Peyer's patch (tissue), 4 donors: Measurements from ENCODE around the gene OBSCN. TPM values are rescaled to one million over a fixed set of nuclear protein-coding genes. Genes with fewer than 3 reads are reported as not detected.
A peak's percentile ranks its signal among the peaks of the same experiment; 100 is the strongest.
"Not testable (repeated sequence)": the region's sequence is repeated elsewhere in the genome, so short reads cannot be mapped to it uniquely, and the experiment has no call there.

Source experiments
- DNase-seq, 3 donors: peaks; one replicate each; pipeline ENCODE4 v3.0.0-alpha.2; 2017 to 2019
- H3K27ac ChIP-seq, 4 donors: fragments of 200-600 bp; sonication (generic); one replicate each; pipeline ENCODE4 v1.5.1; 2016 to 2019
- H3K27me3 ChIP-seq, 2 donors: fragments of 200-600 bp; sonication (generic); one replicate each; pipeline ENCODE4 v1.5.1; 2019
- H3K36me3 ChIP-seq, 3 donors: fragments of 200-600 bp; sonication (generic); one replicate each; pipeline ENCODE4 v1.5.1; 2016 to 2019
- H3K4me1 ChIP-seq, 4 donors: fragments of 200-600 bp; sonication (generic); one replicate each; pipeline ENCODE4 v1.5.1; 2016 to 2019
- H3K4me3 ChIP-seq, 4 donors: fragments of 200-600 bp; sonication (generic); 1 replicate in 3 of 4; 2 replicates in 1 of 4; pipeline ENCODE4 v1.5.1; 2016 to 2019; ENCODE audit warnings: mild to moderate bottlenecking in 1 of 4
- H3K9me3 ChIP-seq, 4 donors: fragments of 200-600 bp; sonication (generic); one replicate each; pipeline ENCODE4 v1.5.1; 2016 to 2019; ENCODE audit warnings: mild to moderate bottlenecking in 1 of 4
- POLR2A ChIP-seq, 2 donors: fragments of 450-650 bp; IDR thresholded peaks; one replicate each; pipeline ENCODE4 v1.5.1; 2017; ENCODE audit warnings: antibody characterized with exemption in 2 of 2, mild to moderate bottlenecking in 2 of 2, moderate library complexity in 2 of 2
- total RNA-seq, 4 donors: library from RNA; depleted of rRNA; stranded (reverse); fragments of >200 nt; gene quantifications; one replicate each; pipeline ENCODE4 v1.1.0, GENCODE V29; 2016
- TF ChIP-seq, protein P1 (sequence below), 6 experiments: fragments of 450-650 bp in 4 of 6; fragments of 200-600 bp in 2 of 6; sonication (generic) in 1 of 6; IDR thresholded peaks; one replicate each; pipeline ENCODE4 v1.5.1; 2017 to 2019; ENCODE audit warnings: antibody characterized with exemption in 6 of 6, mild to moderate bottlenecking in 3 of 6, moderate library complexity in 1 of 6

OBSCN gene
- total RNA-seq, 4 donors from 2014 or later: 5.8 to 136 (median 34.4) TPM

DNA sequence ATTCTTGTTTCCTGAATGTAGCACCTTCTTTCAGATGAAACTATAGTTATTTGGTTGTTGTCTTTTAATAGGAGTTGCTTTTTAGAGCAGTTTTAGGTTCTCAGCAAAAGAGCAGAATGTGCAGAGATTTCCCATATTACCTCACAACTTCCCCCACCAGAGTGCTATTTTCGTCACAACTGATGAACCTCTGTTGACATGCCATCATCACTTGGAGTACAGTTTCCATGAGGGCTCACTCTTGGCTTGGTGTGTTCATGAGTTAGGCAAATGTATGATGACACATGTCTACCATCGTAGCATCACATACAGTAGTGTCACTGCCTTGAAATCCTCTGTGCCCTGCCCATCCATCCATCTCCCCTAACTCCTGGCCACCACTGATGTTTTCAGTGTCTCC, 38.5 kb upstream of the OBSCN start:
- Histone ChIP-seq H3K4me3 (no peak overlapping the region), H3K9me3 (no peaks in the 10 kb centered on the region), H3K27me3 (no peaks in the 10 kb centered on the region), H3K27ac (no peak overlapping the region), H3K36me3 (no peaks in the 10 kb centered on the region), H3K4me1 (peaks cover 0 to 17% (median 3%) of the 10 kb centered on the region in 4 donors)
- TF ChIP-seq, protein P1, sequence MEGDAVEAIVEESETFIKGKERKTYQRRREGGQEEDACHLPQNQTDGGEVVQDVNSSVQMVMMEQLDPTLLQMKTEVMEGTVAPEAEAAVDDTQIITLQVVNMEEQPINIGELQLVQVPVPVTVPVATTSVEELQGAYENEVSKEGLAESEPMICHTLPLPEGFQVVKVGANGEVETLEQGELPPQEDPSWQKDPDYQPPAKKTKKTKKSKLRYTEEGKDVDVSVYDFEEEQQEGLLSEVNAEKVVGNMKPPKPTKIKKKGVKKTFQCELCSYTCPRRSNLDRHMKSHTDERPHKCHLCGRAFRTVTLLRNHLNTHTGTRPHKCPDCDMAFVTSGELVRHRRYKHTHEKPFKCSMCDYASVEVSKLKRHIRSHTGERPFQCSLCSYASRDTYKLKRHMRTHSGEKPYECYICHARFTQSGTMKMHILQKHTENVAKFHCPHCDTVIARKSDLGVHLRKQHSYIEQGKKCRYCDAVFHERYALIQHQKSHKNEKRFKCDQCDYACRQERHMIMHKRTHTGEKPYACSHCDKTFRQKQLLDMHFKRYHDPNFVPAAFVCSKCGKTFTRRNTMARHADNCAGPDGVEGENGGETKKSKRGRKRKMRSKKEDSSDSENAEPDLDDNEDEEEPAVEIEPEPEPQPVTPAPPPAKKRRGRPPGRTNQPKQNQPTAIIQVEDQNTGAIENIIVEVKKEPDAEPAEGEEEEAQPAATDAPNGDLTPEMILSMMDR (IDR thresholded peaks at IDR 0.05): no peak
- no peak for TF ChIP-seq POLR2A (IDR thresholded peaks at IDR 0.05)
- DNase-seq: no peak

DNA sequence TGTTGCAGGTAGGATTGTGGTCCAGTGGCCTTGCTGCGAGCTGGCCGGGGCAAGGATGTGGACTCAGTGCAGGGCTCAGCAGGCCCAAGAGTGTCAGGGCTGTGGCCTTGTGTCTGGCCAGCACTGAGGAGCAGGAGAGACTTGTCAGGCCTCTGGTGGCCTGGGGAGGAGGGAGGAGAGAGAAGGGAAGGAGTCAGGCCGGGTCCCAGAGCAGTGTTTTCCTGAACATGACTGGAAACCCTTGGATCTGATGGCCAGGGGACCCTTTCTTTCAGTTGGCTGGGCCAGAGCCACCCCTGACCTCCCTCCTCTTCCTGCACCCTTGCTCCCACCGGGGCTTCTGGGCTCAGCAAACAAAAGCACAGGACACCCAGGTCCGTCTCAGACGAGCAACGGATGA, 37.2 kb upstream of the OBSCN start:
- no peak for DNase-seq
- peaks cover 0 to 12% (median 0%) of the 10 kb centered on the region in 3 donors for H3K36me3 ChIP-seq
- H3K4me3 ChIP-seq: no peak overlapping the region

DNA sequence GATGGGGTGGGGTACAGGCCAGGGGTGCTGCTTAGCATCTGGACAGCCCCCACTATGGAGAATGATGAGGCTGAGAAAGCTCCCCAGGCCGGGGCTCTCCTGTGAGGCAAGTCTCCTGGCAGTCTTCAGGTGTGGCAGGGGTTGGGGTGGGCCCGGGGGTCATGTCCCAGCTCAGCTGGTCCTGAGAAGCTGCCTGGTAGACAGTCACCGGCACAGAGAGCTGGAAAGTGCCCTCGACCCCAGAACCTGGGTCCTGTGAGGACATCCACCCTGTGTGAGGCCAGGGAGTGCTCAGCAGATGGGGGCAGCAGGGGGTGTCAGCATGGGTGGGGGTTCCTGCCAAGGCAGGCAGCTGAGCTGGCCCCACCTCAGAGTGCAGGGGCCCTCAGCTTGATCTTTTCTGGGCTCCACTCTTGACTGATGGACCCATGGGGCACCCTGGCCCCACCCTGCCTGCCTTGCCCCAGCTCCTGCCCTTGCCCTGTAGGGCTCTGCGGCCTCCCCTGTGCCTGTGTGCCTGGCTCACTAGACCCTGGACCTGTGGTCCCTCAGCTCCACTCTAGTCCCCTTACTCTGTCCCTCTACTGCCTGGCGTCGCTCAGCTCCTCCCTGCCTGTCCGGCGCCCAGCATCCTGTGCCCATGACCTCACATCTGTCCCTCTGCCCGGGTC, 36.5 kb upstream of the OBSCN start:
- H3K4me1 ChIP-seq: peaks cover 0 to 10% (median 0%) of the 10 kb centered on the region in 4 donors
- H3K36me3 ChIP-seq: peaks cover 0 to 13% (median 0%) of the 10 kb centered on the region in 3 donors
- TF ChIP-seq, protein P1 (IDR thresholded peaks at IDR 0.05): no peak
- no peak for TF ChIP-seq POLR2A (IDR thresholded peaks at IDR 0.05)
- no peaks in the 10 kb centered on the region for H3K27me3 ChIP-seq
- no peaks in the 10 kb centered on the region for H3K9me3 ChIP-seq
- DNase-seq: peak in 1 of 3 donors; percentile 39
- no peak overlapping the region for H3K27ac ChIP-seq
- no peak overlapping the region for H3K4me3 ChIP-seq

More for the DNA sequence above, 37.2 kb upstream of the OBSCN start:
- H3K4me1 ChIP-seq: peaks cover 0 to 10% (median 0%) of the 10 kb centered on the region in 4 donors
- H3K27me3 ChIP-seq: no peaks in the 10 kb centered on the region
- no peak for TF ChIP-seq POLR2A (IDR thresholded peaks at IDR 0.05)
- TF ChIP-seq, protein P1 (IDR thresholded peaks at IDR 0.05): no peak
- H3K9me3 ChIP-seq: no peaks in the 10 kb centered on the region
- H3K27ac ChIP-seq: no peak overlapping the region

DNA sequence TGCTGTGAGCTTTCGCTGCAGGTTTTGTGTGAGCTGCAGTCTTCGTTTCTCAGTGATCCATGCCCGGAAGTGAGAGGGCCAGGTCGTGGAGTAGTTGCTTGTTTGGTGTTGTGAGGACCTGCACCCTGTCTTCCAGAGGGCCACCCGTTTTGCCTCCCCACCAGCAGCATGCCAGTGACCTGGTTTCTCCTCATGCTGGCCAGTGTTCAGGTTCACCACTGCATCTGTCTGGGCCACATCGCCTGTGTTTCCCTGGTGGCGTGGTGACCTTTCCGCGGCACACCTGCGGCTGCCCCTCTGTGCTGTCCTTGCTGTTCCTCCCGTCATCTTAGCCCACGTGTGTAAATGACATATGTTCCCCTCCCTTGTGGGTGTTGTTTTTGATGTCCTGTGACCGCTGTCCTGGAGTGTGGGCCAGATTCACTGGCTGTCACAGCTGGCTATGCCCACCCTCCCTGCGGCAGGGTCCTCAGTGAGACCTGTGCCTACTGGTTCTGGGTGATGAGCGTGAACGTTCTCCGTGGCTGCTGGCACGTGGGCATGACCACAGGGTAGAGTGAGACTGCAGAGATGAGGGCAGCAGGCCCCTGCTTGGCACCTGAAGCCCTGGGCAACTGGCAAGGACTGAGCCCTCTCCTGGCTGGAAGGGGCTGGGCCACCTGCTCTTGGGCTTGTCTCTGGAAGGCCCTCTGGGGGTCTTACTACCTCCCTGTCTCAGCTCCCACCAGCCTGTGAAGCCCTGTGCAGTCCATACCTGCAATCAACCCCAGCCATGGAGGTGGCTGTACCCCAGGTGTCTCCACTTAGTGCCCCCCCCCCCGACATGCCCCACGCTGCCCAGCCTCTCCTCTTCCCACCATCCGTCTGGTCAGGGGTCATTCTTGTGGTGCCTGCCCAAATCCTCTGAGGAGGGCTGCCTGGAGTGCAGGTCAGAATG, 35.0 kb upstream of the OBSCN start:
- H3K9me3 ChIP-seq: no peaks in the 10 kb centered on the region
- no peak overlapping the region for H3K27ac ChIP-seq
- H3K27me3 ChIP-seq: no peaks in the 10 kb centered on the region
- peak in 1 of 3 donors; percentile 32 for DNase-seq
- peaks cover 0 to 13% (median 0%) of the 10 kb centered on the region in 3 donors for H3K36me3 ChIP-seq
- TF ChIP-seq, protein P1 (IDR thresholded peaks at IDR 0.05): no peak
- TF ChIP-seq POLR2A (IDR thresholded peaks at IDR 0.05): no peak
- H3K4me1 ChIP-seq: peaks cover 0 to 4% (median 0%) of the 10 kb centered on the region in 4 donors
- H3K4me3 ChIP-seq: no peak overlapping the region

DNA sequence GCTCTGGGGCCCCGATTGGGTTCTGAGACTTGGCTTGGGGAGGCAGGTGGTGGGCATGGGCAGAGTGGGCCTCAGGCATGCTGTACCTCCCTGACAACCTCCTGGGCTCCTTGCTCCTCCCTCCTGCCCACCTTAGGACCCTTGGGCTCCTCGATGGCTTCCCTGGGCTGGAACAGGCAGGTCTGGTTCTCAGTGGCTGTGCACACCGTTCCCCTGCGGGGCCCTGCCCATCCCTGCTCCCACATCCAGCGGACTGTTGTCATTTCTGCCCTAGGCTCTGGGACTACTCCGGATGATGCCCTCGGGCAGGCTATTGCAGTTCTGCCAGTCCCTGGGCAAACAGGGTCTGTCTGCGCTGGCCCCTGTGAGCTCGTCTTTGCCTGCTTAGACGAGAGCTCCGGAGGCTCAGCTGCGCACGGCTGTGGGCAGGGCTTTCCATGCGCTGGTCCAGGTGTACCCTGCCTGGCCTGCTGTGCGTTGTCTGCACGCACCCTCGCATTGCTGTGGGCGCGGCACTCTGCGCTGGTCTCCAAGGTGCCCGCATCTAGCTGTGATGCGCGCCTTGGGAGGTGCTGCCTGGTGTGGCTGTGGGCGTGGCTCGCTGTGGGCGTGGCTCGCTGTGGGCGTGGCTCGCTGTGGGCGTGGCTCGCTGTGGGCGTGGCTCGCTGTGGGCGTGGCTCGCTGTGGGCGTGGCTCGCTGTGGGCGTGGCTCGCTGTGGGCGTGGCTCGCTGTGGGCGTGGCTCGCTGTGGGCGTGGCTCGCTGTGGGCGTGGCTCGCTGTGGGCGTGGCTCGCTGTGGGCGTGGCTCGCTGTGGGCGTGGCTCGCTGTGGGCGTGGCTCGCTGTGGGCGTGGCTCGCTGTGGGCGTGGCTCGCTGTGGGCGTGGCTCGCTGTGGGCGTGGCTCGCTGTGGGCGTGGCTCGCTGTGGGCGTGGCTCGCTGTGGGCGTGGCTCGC, 34.0 kb upstream of the OBSCN start:
- peak overlapping the region in 1 of 4 donors; percentile 43 for H3K27ac ChIP-seq
- not testable (repeated sequence) for H3K4me3 ChIP-seq

More for the DNA sequence above, 34.0 kb upstream of the OBSCN start:
- not testable (repeated sequence) for DNase-seq, H3K27me3 ChIP-seq, H3K9me3 ChIP-seq, H3K4me1 ChIP-seq
- H3K36me3 ChIP-seq: peaks cover 0 to 13% (median 0%) of the 10 kb centered on the region in 3 donors
